ENCODE results near the gene SLC25A36. TPM values are rescaled to one million over a fixed set of nuclear protein-coding genes. Genes with fewer than 3 reads are reported as not detected.

Gene SLC25A36
- total and polyA plus RNA-seq, 8 donors, result 13.1 to 275 (median 64.2) TPM

DNA sequence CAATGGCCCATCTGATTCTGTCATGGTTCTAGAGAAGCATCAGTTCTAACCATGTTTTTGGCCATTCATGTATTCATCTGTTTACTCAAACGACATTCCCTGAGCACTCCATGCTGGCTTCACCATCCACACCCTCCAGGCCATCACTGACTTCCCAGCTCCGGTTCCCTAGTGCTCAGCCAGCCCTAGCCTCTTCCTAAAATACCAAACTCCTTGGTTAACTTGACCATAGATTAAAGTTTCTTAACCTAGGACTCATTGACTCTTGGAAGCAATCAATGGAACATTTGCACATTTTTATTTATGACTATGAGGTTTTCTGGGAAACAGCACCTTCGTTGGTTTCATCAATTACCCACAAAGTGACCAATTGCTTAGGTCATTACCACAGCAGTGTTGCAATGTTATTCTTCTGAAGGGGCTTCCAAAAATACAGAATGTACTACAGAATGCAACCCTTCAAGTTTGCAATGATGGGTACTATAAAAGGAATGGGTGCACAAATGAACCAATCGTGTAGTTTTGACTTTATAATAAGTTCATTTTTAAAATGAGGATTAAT, 27.2 kb upstream of the SLC25A36 start:
- Histone ChIP-seq H3K27me3 (no peaks in the 10 kb centered on the region), H3K4me1 (peaks cover 6 to 28% (median 21%) of the 10 kb centered on the region in 4 donors), H3K36me3 (no peaks in the 10 kb centered on the region), H3K9me3 (no peaks in the 10 kb centered on the region), H3K4me3 (no peak overlapping the region), H3K27ac (no peak overlapping the region)
- TF ChIP-seq, protein P1, sequence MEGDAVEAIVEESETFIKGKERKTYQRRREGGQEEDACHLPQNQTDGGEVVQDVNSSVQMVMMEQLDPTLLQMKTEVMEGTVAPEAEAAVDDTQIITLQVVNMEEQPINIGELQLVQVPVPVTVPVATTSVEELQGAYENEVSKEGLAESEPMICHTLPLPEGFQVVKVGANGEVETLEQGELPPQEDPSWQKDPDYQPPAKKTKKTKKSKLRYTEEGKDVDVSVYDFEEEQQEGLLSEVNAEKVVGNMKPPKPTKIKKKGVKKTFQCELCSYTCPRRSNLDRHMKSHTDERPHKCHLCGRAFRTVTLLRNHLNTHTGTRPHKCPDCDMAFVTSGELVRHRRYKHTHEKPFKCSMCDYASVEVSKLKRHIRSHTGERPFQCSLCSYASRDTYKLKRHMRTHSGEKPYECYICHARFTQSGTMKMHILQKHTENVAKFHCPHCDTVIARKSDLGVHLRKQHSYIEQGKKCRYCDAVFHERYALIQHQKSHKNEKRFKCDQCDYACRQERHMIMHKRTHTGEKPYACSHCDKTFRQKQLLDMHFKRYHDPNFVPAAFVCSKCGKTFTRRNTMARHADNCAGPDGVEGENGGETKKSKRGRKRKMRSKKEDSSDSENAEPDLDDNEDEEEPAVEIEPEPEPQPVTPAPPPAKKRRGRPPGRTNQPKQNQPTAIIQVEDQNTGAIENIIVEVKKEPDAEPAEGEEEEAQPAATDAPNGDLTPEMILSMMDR (IDR thresholded peaks at IDR 0.05), result no peak
- no peak for TF ChIP-seq EP300 (IDR thresholded peaks at IDR 0.05)
- no peak for TF ChIP-seq POLR2AphosphoS5 (IDR thresholded peaks at IDR 0.05)
- no peak for TF ChIP-seq POLR2A (IDR thresholded peaks at IDR 0.05)
- intact Hi-C loops (cut with DNase I; ENCODE audit: low total_unique reads), result no loop called here
- no peak for DNase-seq
- WGBS, 5 donors, result 67 to 84% (median 81%) methylated on average over 4 of the region's 4 CpGs

DNA sequence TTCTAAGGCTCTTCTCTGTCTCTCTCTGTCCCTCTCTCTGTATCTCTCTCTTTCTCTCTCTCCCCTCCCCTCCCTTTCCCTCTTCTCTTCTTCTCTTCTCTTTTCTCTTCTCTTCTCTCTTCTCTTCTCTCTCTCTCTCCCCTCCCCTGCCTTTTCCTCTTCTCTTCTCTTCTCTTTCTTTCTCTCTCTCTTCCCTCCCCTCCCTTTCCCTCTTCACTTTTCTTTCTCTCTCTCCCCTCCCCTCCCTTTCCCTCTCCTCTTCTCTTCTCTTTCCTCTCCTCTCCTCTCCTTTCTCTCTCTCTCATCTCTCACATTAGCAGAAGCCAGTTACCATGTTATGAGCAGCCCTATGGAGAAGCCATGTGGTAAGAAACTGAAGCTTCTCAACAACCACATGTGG, 25.0 kb upstream of the SLC25A36 start:
- DNase-seq, result no peak
- Histone ChIP-seq H3K9me3 (no peaks in the 10 kb centered on the region), H3K27me3 (no peaks in the 10 kb centered on the region), H3K27ac (no peak overlapping the region), H3K4me3 (no peak overlapping the region), H3K4me1 (peaks cover 6 to 26% (median 20%) of the 10 kb centered on the region in 4 donors), H3K36me3 (no peaks in the 10 kb centered on the region)
- no peak for TF ChIP-seq POLR2A (IDR thresholded peaks at IDR 0.05)
- TF ChIP-seq, protein P1 (IDR thresholded peaks at IDR 0.05), result no peak
- no peak for TF ChIP-seq POLR2AphosphoS5 (IDR thresholded peaks at IDR 0.05)
- no peak for TF ChIP-seq EP300 (IDR thresholded peaks at IDR 0.05)
- intact Hi-C loops (cut with DNase I; ENCODE audit: low total_unique reads), result no loop called here

DNA sequence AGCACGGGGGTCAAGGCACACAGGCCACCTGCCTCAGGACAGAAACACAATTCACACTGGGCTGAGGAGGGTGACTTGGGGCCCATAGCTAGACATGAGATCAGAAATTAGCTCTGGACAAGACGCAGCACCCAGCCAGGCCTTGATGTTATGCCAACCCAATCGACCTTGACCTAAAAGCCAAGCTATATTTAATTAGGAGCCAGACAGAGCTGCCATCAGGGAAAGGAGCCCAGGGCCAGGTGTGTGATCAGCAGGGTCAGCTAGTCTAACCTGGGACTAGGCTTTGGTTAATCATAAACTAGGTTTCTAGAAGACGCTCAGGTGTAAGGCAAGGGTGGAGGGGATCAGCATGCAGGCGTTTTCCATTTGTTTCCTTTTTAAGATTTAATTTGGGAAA, 23.9 kb upstream of the SLC25A36 start:
- H3K4me3 ChIP-seq, result no peak overlapping the region
- no peaks in the 10 kb centered on the region for H3K9me3 ChIP-seq
- peaks cover 6 to 17% (median 11%) of the 10 kb centered on the region in 4 donors for H3K4me1 ChIP-seq
- DNase-seq, result peak; percentile 37 to 82
- intact Hi-C loops (cut with DNase I; ENCODE audit: low total_unique reads), result no loop called here
- no peaks in the 10 kb centered on the region for H3K36me3 ChIP-seq
- TF ChIP-seq POLR2AphosphoS5 (IDR thresholded peaks at IDR 0.05) (no peak), EP300 (IDR thresholded peaks at IDR 0.05) (no peak), POLR2A (IDR thresholded peaks at IDR 0.05) (no peak)
- TF ChIP-seq, protein P1 (IDR thresholded peaks at IDR 0.05), result no peak
- H3K27ac ChIP-seq, result peak overlapping the region in 3 of 5 donors; percentile 2 to 57 (median 20)
- 31 to 64% (median 36%) methylated on average over 5 of the region's 5 CpGs for WGBS, 5 donors
- no peaks in the 10 kb centered on the region for H3K27me3 ChIP-seq

GRCh38 chr3:140920029-140920428, 21.6 kb upstream of the SLC25A36 start:
- Histone ChIP-seq H3K4me3 (no peak overlapping the region), H3K4me1 (peaks cover 6 to 17% (median 12%) of the 10 kb centered on the region in 4 donors), H3K27ac (no peak overlapping the region), H3K9me3 (no peaks in the 10 kb centered on the region), H3K36me3 (no peaks in the 10 kb centered on the region), H3K27me3 (no peaks in the 10 kb centered on the region)
- intact Hi-C loops (cut with DNase I; ENCODE audit: low total_unique reads), result no loop called here
- WGBS, 5 donors, result 67 to 77% (median 69%) methylated on average over 2 of the region's 2 CpGs
- no peak for DNase-seq
- TF ChIP-seq EP300 (IDR thresholded peaks at IDR 0.05), result no peak
- TF ChIP-seq, protein P1 (IDR thresholded peaks at IDR 0.05), result no peak
- TF ChIP-seq POLR2AphosphoS5 (IDR thresholded peaks at IDR 0.05), result no peak
- no peak for TF ChIP-seq POLR2A (IDR thresholded peaks at IDR 0.05)
